Testis (tissue), 2 donors: ENCODE results near the gene SRBD1.

Experiments
- CTCF ChIP-seq, 3 experiments: fragments of 450-650 bp in 2 of 3; fragments of 200-600 bp in 1 of 3; sonication (generic) in 1 of 3; IDR thresholded peaks; one replicate each; pipeline ENCODE4 v1.5.1; 2016 to 2019; ENCODE audit warnings: antibody characterized with exemption in 3 of 3, mild to moderate bottlenecking in 2 of 3, moderate library complexity in 1 of 3
- POLR2A ChIP-seq: fragments of 450-650 bp; IDR thresholded peaks from one replicate; pipeline ENCODE4 v1.6.1; 2017; ENCODE audit warnings: antibody characterized with exemption, mild to moderate bottlenecking, moderate library complexity

GRCh38 chr2:45646289-45646688 is 35.2 kb upstream of the SRBD1 start:
- TF ChIP-seq CTCF (IDR thresholded peaks at IDR 0.05) (no peak), POLR2A (no peak)
